ENCODE measurements around the gene YOD1. TPM values are rescaled to one million over a fixed set of nuclear protein-coding genes. Genes with fewer than 3 reads are reported as not detected.
"Not testable (repeated sequence)": the region's sequence is repeated elsewhere in the genome, so short reads cannot be mapped to it uniquely, and the experiment has no call there.

Gene YOD1
- total RNA-seq, 1 donor from 2014 or later: 10.8 TPM

- H3K27me3 Mint-ChIP-seq: no peaks in the 10 kb centered on the region
- TF ChIP-seq CTCF (IDR thresholded peaks at IDR 0.05): no peak
- no peaks in the 10 kb centered on the region for H3K9me3 Mint-ChIP-seq
- H3K27ac Mint-ChIP-seq: no peak overlapping the region
- H3K4me3 Mint-ChIP-seq: no peak overlapping the region
- H3K4me1 Mint-ChIP-seq: peaks cover 60% of the 10 kb centered on the region
- no peak for ATAC-seq (ENCODE audit: low read depth)
- peaks cover 53% of the 10 kb centered on the region for H3K36me3 Mint-ChIP-seq (ENCODE audit: low read depth)
- DNase-seq: no peak
- CTCF ChIA-PET: interaction anchor here (0.8 to 3.0 kb wide), 8 partner anchors 10 to 453 kb away, joined by 3 to 26 read pairs (median 8); no protein-coding TSS in a partner anchor
- intact Hi-C loops (cut with micrococcal nuclease): no loop called here
- POLR2A ChIA-PET: interaction anchor here (1.6 kb wide), 1 partner anchor 450 kb away, joined by 5 read pairs; no protein-coding TSS in a partner anchor
Observed at GRCh38 chr1:207049054-207049453, 2.0 kb downstream of the YOD1 start.

DNA sequence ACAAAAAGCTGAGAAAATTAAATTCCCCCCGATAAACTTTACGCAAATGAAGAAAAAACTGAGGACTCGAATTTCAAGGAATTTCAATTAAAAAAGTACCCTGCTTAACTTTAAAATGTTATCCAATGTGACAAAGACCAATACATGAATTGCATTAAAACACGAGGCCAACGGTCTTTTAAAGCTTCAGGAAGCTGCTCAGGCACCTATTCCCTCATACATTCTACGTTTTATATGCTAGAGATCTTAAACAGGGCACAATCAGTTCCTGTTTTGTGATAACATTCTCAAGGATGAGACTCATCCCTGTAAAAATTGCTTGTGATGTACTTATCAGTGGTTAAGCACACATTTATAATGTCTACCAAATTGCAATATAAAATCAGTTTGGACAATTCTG, 3.0 kb downstream of the YOD1 start:
- no peak for TF ChIP-seq CTCF (IDR thresholded peaks at IDR 0.05)
- CTCF ChIA-PET: interaction anchor here (0.8 to 3.0 kb wide), 5 partner anchors 27 to 451 kb away, joined by 5 to 26 read pairs (median 6); no protein-coding TSS in a partner anchor
- H3K27me3 Mint-ChIP-seq: no peaks in the 10 kb centered on the region
- H3K36me3 Mint-ChIP-seq (ENCODE audit: low read depth): peaks cover 49% of the 10 kb centered on the region
- no peak overlapping the region for H3K27ac Mint-ChIP-seq
- no peak for DNase-seq
- H3K4me3 Mint-ChIP-seq: no peak overlapping the region
- no peak for ATAC-seq (ENCODE audit: low read depth)
- no peaks in the 10 kb centered on the region for H3K9me3 Mint-ChIP-seq
- POLR2A ChIA-PET: no interaction called here
- intact Hi-C loops (cut with micrococcal nuclease): no loop called here
- H3K4me1 Mint-ChIP-seq: peaks cover 52% of the 10 kb centered on the region

GRCh38 chr1:207047505-207047904, 3.5 kb downstream of the YOD1 start:
- no peak overlapping the region for H3K27ac Mint-ChIP-seq
- POLR2A ChIA-PET: no interaction called here
- no peak overlapping the region for H3K4me3 Mint-ChIP-seq
- H3K4me1 Mint-ChIP-seq: peaks cover 47% of the 10 kb centered on the region
- no peaks in the 10 kb centered on the region for H3K9me3 Mint-ChIP-seq
- ATAC-seq (ENCODE audit: low read depth) (no peak), DNase-seq (no peak)
- CTCF ChIA-PET: interaction anchor here (1.8 to 2.2 kb wide), 2 partner anchors 37 to 452 kb away, joined by 5 to 8 read pairs; no protein-coding TSS in a partner anchor
- no peak for TF ChIP-seq CTCF (IDR thresholded peaks at IDR 0.05)
- intact Hi-C loops (cut with micrococcal nuclease): no loop called here
- H3K27me3 Mint-ChIP-seq: no peaks in the 10 kb centered on the region
- peaks cover 47% of the 10 kb centered on the region for H3K36me3 Mint-ChIP-seq (ENCODE audit: low read depth)

GRCh38 chr1:207045453-207045852, 5.6 kb downstream of the YOD1 start:
- Mint-ChIP-seq H3K9me3 (no peaks in the 10 kb centered on the region), H3K36me3 (ENCODE audit: low read depth) (peaks cover 48% of the 10 kb centered on the region), H3K4me1 (peaks cover 32% of the 10 kb centered on the region), H3K4me3 (no peak overlapping the region), H3K27me3 (no peaks in the 10 kb centered on the region), H3K27ac (no peak overlapping the region)
- ChIA-PET CTCF (interaction anchor here (1.0 to 1.4 kb wide), 3 partner anchors 30 to 454 kb away, joined by 3 to 4 read pairs (median 3); no protein-coding TSS in a partner anchor), POLR2A (no interaction called here)
- intact Hi-C loops (cut with micrococcal nuclease): no loop called here
- ATAC-seq (ENCODE audit: low read depth) (no peak), DNase-seq (no peak)
- TF ChIP-seq CTCF (IDR thresholded peaks at IDR 0.05): no peak

- H3K27me3 Mint-ChIP-seq; H3K27ac Mint-ChIP-seq; H3K4me3 Mint-ChIP-seq; DNase-seq; H3K4me1 Mint-ChIP-seq; H3K9me3 Mint-ChIP-seq; intact Hi-C loops (cut with micrococcal nuclease); POLR2A ChIA-PET; ATAC-seq (ENCODE audit: low read depth): not testable (repeated sequence)
- peaks cover 14% of the 10 kb centered on the region for H3K36me3 Mint-ChIP-seq (ENCODE audit: low read depth)
- CTCF ChIA-PET: interaction anchor here (1.4 kb wide), 1 partner anchor 9 kb away, joined by 4 read pairs; no protein-coding TSS in a partner anchor
Observed at GRCh38 chr1:207041397-207041796, 9.6 kb downstream of the YOD1 start.

DNA sequence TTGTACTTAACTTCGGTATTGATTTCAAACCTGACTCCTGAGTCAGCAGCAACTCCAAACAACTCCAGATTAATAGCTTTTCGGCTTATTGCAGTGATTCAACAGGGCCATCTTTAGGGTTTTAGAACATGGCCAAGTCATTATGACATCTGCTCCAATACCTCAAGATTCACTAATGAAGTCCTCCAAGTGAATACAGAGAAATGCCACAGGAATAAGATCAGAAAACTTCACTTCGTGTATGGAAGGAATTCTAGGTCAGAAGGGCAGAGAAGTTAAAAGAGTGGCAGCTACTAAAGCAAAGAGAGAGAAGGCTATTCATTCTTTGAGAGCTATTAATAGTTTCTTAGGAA, 10.9 kb downstream of the YOD1 start:
- H3K4me3 Mint-ChIP-seq: no peak overlapping the region
- H3K27ac Mint-ChIP-seq: no peak overlapping the region
- ChIA-PET POLR2A (no interaction called here), CTCF (no interaction called here)
- H3K9me3 Mint-ChIP-seq: no peaks in the 10 kb centered on the region
- DNase-seq: no peak
- intact Hi-C loops (cut with micrococcal nuclease): no loop called here
- peaks cover 7% of the 10 kb centered on the region for H3K36me3 Mint-ChIP-seq (ENCODE audit: low read depth)
- peaks cover 2% of the 10 kb centered on the region for H3K27me3 Mint-ChIP-seq
- H3K4me1 Mint-ChIP-seq: peaks cover 2% of the 10 kb centered on the region
- TF ChIP-seq CTCF (IDR thresholded peaks at IDR 0.05): no peak
- no peak for ATAC-seq (ENCODE audit: low read depth)
